Adrenal gland (tissue), 5 donors: ENCODE measurements around the gene GNAO1.

Experiments used
- CTCF ChIP-seq, 6 experiments: fragments of 450-650 bp in 4 of 6; fragments of 200-600 bp in 2 of 6; sonication (generic) in 1 of 6; IDR thresholded peaks; 1 replicate in 5 of 6; 2 replicates in 1 of 6; pipeline versions ENCODE4 v1.5.1 to v1.8.0; 2016 to 2021; ENCODE audit warnings: antibody characterized with exemption in 6 of 6, mild to moderate bottlenecking in 2 of 6, moderate library complexity in 1 of 6
- POLR2A ChIP-seq, 2 donors: fragments of 450-650 bp; IDR thresholded peaks; one replicate each; pipeline ENCODE4 v1.6.1; 2017; ENCODE audit warnings: antibody characterized with exemption in 2 of 2, mild to moderate bottlenecking in 2 of 2, moderate library complexity in 1 of 2
- donor health status: DM: no; HTN: no; CAD: no.

GRCh38 chr16:56343661-56344517 lies 152.6 kb downstream of the GNAO1 start:
- TF ChIP-seq CTCF (IDR thresholded peaks at IDR 0.05), result no peak
- no peak for TF ChIP-seq POLR2A (IDR thresholded peaks at IDR 0.05)
